Activated CD8-positive, alpha-beta T cell treated with anti-CD3 and anti-CD28 coated beads for 36 hours (primary cell): ENCODE measurements around the gene SLC25A11. TPM values are rescaled to one million over a fixed set of nuclear protein-coding genes. Genes with fewer than 3 reads are reported as not detected.

ENCODE experiments used
- ATAC-seq: fragments of 200-7000 bp; cut with Tn5 transposase; one replicate; pipeline ENCODE4 v1.10.0; 2021; ENCODE audit warnings: mild to moderate bottlenecking, moderate library complexity
- CTCF ChIA-PET: fragments of 350-600 bp; sonication (Branson Sonifier 250); formaldehyde crosslinking; loops from one replicate; lab custom pipeline; 2021; ENCODE audit warnings: antibody characterized with exemption; lab: Charles Lee
- POLR2A ChIA-PET: fragments of 350-600 bp; sonication (Branson Sonifier 250); formaldehyde crosslinking; loops from one replicate; lab custom pipeline; 2021; ENCODE audit warnings: antibody characterized with exemption; lab: Charles Lee
- DNase-seq: peaks from one replicate; pipeline ENCODE4 v3.0.0-alpha.2; 2020
- H3K27ac Mint-ChIP-seq: one replicate; pipeline ENCODE4 v1.8.0; 2021; ENCODE audit warnings: mild to moderate bottlenecking, mixed read lengths
- H3K27me3 Mint-ChIP-seq: one replicate; pipeline ENCODE4 v1.8.0; 2021; ENCODE audit warnings: mixed read lengths
- H3K36me3 Mint-ChIP-seq: one replicate; pipeline ENCODE4 v1.8.0; 2021; ENCODE audit warnings: low read depth, mixed read lengths
- H3K4me1 Mint-ChIP-seq: one replicate; pipeline ENCODE4 v1.8.0; 2021; ENCODE audit warnings: low read depth, mixed read lengths
- H3K4me3 Mint-ChIP-seq: one replicate; pipeline ENCODE4 v1.8.0; 2021; ENCODE audit warnings: mild to moderate bottlenecking, moderate library complexity, mixed read lengths
- H3K9me3 Mint-ChIP-seq: one replicate; pipeline ENCODE4 v1.8.0; 2021; ENCODE audit warnings: mixed read lengths
- intact Hi-C: fragments of 100-400 bp; cut with micrococcal nuclease; formaldehyde crosslinking; loops from one replicate; pipeline ENCODE4 v1.10.0; 2022
- microRNA-seq: library from miRNA; unstranded; fragments of <30 nt; microRNA quantifications from one replicate; pipeline ENCODE4 v1.2.0, GENCODE V29; 2022; ENCODE audit warnings: borderline microRNAs expressed, borderline replicate concordance
- total RNA-seq, 2 experiments: library from RNA; stranded (reverse); gene quantifications; one replicate each; pipeline ENCODE4 v1.2.3, GENCODE V29; 2021
- TF ChIP-seq, protein P1 (sequence below): fragments of 200-600 bp; IDR thresholded peaks from one replicate; pipeline ENCODE4 v1.8.0; 2022; ENCODE audit warnings: antibody characterized with exemption, mild to moderate bottlenecking

The SLC25A11 gene
- total RNA-seq, 2 experiments from 2014 or later = 80.8 to 87.0 TPM

DNA sequence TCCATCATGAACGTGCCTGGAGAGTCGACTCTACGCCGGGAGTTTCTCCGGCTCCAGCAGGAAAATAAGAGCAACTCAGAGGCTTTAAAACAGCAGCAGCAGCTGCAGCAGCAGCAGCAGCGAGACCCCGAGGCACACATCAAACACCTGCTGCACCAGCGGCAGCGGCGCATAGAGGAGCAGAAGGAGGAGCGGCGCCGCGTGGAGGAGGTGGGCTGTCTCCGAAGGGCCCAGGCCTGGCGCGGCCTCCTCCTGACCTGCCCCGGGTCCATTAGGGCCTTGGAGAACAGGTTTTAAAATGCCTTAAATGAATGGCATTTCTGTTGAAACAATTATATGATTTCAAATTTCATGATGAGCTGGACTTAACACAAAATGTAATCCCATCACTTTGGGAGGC, 52.3 kb downstream of the SLC25A11 start:
- no peak for DNase-seq
- no peaks in the 10 kb centered on the region for H3K27me3 Mint-ChIP-seq
- ATAC-seq = no peak
- no peaks in the 10 kb centered on the region for H3K9me3 Mint-ChIP-seq
- POLR2A ChIA-PET = interaction anchor here (0.6 kb wide), 1 partner anchor 883 kb away, joined by 3 read pairs; no protein-coding TSS in a partner anchor
- no peaks in the 10 kb centered on the region for H3K4me1 Mint-ChIP-seq
- no peak overlapping the region for H3K4me3 Mint-ChIP-seq
- peaks cover 15% of the 10 kb centered on the region for H3K36me3 Mint-ChIP-seq
- intact Hi-C loops = loop anchor here (5.0 kb wide), 1 partner anchor 180 kb away; no protein-coding TSS in a partner anchor
- no peak overlapping the region for H3K27ac Mint-ChIP-seq
- TF ChIP-seq, protein P1, sequence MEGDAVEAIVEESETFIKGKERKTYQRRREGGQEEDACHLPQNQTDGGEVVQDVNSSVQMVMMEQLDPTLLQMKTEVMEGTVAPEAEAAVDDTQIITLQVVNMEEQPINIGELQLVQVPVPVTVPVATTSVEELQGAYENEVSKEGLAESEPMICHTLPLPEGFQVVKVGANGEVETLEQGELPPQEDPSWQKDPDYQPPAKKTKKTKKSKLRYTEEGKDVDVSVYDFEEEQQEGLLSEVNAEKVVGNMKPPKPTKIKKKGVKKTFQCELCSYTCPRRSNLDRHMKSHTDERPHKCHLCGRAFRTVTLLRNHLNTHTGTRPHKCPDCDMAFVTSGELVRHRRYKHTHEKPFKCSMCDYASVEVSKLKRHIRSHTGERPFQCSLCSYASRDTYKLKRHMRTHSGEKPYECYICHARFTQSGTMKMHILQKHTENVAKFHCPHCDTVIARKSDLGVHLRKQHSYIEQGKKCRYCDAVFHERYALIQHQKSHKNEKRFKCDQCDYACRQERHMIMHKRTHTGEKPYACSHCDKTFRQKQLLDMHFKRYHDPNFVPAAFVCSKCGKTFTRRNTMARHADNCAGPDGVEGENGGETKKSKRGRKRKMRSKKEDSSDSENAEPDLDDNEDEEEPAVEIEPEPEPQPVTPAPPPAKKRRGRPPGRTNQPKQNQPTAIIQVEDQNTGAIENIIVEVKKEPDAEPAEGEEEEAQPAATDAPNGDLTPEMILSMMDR = no peak
- CTCF ChIA-PET = interaction anchor here (0.8 to 3.3 kb wide), 5 partner anchors 12 to 467 kb away, joined by 3 to 11 read pairs (median 4); partner anchors contain the start of genes C17orf107 and GLTPD2

Small RNAs within 50 kb of the gene (microRNA-seq; reads per million reads assigned to microRNA genes)
- not detected for gene MIR6864
- not detected for gene MIR6865

Other genes with a start within 250 kb of the SLC25A11 start
- 100 to 1,000 TPM; 108 to 117 TPM for gene PELP1, start 235.9 kb downstream of the SLC25A11 start, total RNA-seq
- gene ARRB2, start 229.4 kb downstream of the SLC25A11 start, total RNA-seq = 100 to 1,000 TPM; 163 to 176 TPM
- gene MED11, start 208.6 kb downstream of the SLC25A11 start, total RNA-seq = 10 to 100 TPM; 19.0 to 23.8 TPM
- gene ZMYND15, start 200.2 kb downstream of the SLC25A11 start, total RNA-seq = not detected
- gene CXCL16, start 200.1 kb downstream of the SLC25A11 start, total RNA-seq = 1 to 10 TPM; 2.0 to 2.5 TPM
- not detected for gene TM4SF5, start 168.2 kb downstream of the SLC25A11 start, total RNA-seq
- not detected for gene VMO1, start 153.7 kb downstream of the SLC25A11 start, total RNA-seq
- not detected for gene GLTPD2, start 151.1 kb downstream of the SLC25A11 start, total RNA-seq
- 100 to 1,000 TPM; 131 to 139 TPM for gene PSMB6, start 143.9 kb downstream of the SLC25A11 start, total RNA-seq
- gene PLD2, start 132.9 kb downstream of the SLC25A11 start, total RNA-seq = 1 to 10 TPM; 6.2 to 6.8 TPM
- 10 to 100 TPM; 50.8 to 51.5 TPM for gene MINK1, start 106.7 kb downstream of the SLC25A11 start, total RNA-seq
- gene C17orf107, start 40.5 kb downstream of the SLC25A11 start, total RNA-seq = 1 to 10 TPM; 3.0 to 3.6 TPM
- gene CHRNE, start 36.9 kb downstream of the SLC25A11 start, total RNA-seq = under 1 TPM; 0.45 to 0.78 TPM
- not detected for gene GP1BA, start 7.8 kb downstream of the SLC25A11 start, total RNA-seq
- 100 to 1,000 TPM; 144 to 152 TPM for gene RNF167, start 222 bp upstream of the SLC25A11 start, total RNA-seq
- gene PFN1, start 8.5 kb upstream of the SLC25A11 start, total RNA-seq = 1,000 to 10,000 TPM; 1,726 to 1,759 TPM
- gene ENO3, start 11.1 kb upstream of the SLC25A11 start, total RNA-seq = 10 to 100 TPM; 31.3 to 34.0 TPM
- 10 to 100 TPM; 62.7 to 62.9 TPM for gene SPAG7, start 27.8 kb upstream of the SLC25A11 start, total RNA-seq
- gene CAMTA2, start 47.6 kb upstream of the SLC25A11 start, total RNA-seq = 10 to 100 TPM; 91.5 to 99.0 TPM
- gene INCA1, start 57.5 kb upstream of the SLC25A11 start, total RNA-seq = under 1 TPM in 1 of 2 experiments, not detected in 1; 0.63 TPM
- gene KIF1C, start 57.9 kb upstream of the SLC25A11 start, total RNA-seq = 10 to 100 TPM; 35.7 to 37.4 TPM
- under 1 TPM; 0.13 to 0.14 TPM for gene SLC52A1, start 95.4 kb upstream of the SLC25A11 start, total RNA-seq
- 1 to 10 TPM; 1.5 to 1.9 TPM for gene ZFP3, start 138.4 kb upstream of the SLC25A11 start, total RNA-seq
- 10 to 100 TPM; 16.5 to 19.3 TPM for gene ZNF232, start 171.8 kb upstream of the SLC25A11 start, total RNA-seq
- gene USP6, start 176.0 kb upstream of the SLC25A11 start, total RNA-seq = under 1 TPM; 0.04 to 0.07 TPM